Measurements from ENCODE around the gene CDK16. TPM values are rescaled to one million over a fixed set of nuclear protein-coding genes. Genes with fewer than 3 reads are reported as not detected.

The CDK16 gene
- total and polyA plus RNA-seq, 2 donors (not counting 1 experiment from before 2014, with no cell fraction given), result 68.2 to 92.9 TPM

- Histone ChIP-seq H3K9ac (ENCODE audit: low read length) (no peak overlapping the region), H3K4me3 (ENCODE audit: control extremely low read depth in 1 of 5, extremely low read depth in 1 of 5, insufficient read depth in 1 of 5, low read depth in 2 of 5, low read length in 4 of 5) (no peak overlapping the region), H3K27ac (ENCODE audit: low read length in 2 of 2) (no peak overlapping the region), H4K20me1 (ENCODE audit: control insufficient read depth, insufficient read depth, low read length, poor library complexity, severe bottlenecking) (peaks cover 11% of the 10 kb centered on the region), H3K79me2 (ENCODE audit: control insufficient read depth, insufficient read depth, low read length) (peaks cover 10% of the 10 kb centered on the region), H2AFZ (ENCODE audit: insufficient read depth, low read depth, low read length, poor library complexity, severe bottlenecking) (no peak overlapping the region), H3K9me3 (ENCODE audit: control extremely low read depth in 1 of 3, control insufficient read depth in 2 of 3, insufficient read depth in 1 of 3, low read length in 2 of 3) (no peaks in the 10 kb centered on the region), H3K27me3 (replicated peaks in 1 of 4; ENCODE audit: control extremely low read depth in 1 of 4, control insufficient read depth in 3 of 4, insufficient read depth in 4 of 4, low read length in 3 of 4) (no peaks in the 10 kb centered on the region), H3K4me1 (ENCODE audit: control insufficient read depth in 2 of 2, insufficient read depth in 2 of 2, low read length in 2 of 2) (peaks cover 11 to 12% of the 10 kb centered on the region in 2 donors), H3K4me2 (replicated peaks; ENCODE audit: low read depth, low read length, poor library complexity, severe bottlenecking) (no peak overlapping the region), H3K36me3 (replicated peaks in 1 of 2; ENCODE audit: control extremely low read depth in 1 of 2, control insufficient read depth in 1 of 2, extremely low read depth in 1 of 2, insufficient read depth in 2 of 2, low read length in 1 of 2) (peaks cover 0 to 51% of the 10 kb centered on the region in 2 experiments)
- CTCF ChIA-PET, result no interaction called here
- Mint-ChIP-seq H3K27ac (no peak overlapping the region), H3K4me3 (no peak overlapping the region), H3K9me3 (ENCODE audit: insufficient read depth) (no peaks in the 10 kb centered on the region), H3K27me3 (no peaks in the 10 kb centered on the region), H3K4me1 (peaks cover 18% of the 10 kb centered on the region)
- ATAC-seq (ENCODE audit: low read depth), result no peak
- intact Hi-C loops (cut with micrococcal nuclease), result loop anchor here (5.0 to 10.0 kb wide), 2 partner anchors 457 to 1700 kb away; partner anchors contain the start of genes PIM2, SLC35A2 and SLC9A7
- no peak for DNase-seq
- TF ChIP-seq CTCF (IDR thresholded peaks at IDR 0.05) (no peak), EZH2 (IDR thresholded peaks at IDR 0.05; ENCODE audit: borderline replicate concordance, insufficient read depth, low read depth, low read length, poor library complexity, severe bottlenecking) (no peak)
- 96% methylated on average over 18 of the region's 20 CpGs for WGBS (ENCODE audit: insufficient coverage)
- POLR2A ChIA-PET, result no interaction called here
These were observed 3.9 kb upstream of the CDK16 start for GRCh38 chrX:47214435-47215077.

- POLR2A ChIA-PET, result no interaction called here
These were observed 3.1 kb upstream of the CDK16 start for GRCh38 chrX:47215291-47215900.

More at GRCh38 chrX:47215291-47215900, 3.1 kb upstream of the CDK16 start:
- Mint-ChIP-seq H3K27me3 (no peaks in the 10 kb centered on the region), H3K4me1 (peaks cover 27% of the 10 kb centered on the region), H3K4me3 (no peak overlapping the region), H3K9me3 (ENCODE audit: insufficient read depth) (no peaks in the 10 kb centered on the region), H3K27ac (no peak overlapping the region)
- 88% methylated on average over 4 of the region's 12 CpGs for WGBS (ENCODE audit: insufficient coverage)
- H3K4me2 ChIP-seq (replicated peaks; ENCODE audit: low read depth, low read length, poor library complexity, severe bottlenecking), result no peak overlapping the region
- H3K4me3 ChIP-seq (ENCODE audit: control extremely low read depth in 1 of 5, extremely low read depth in 1 of 5, insufficient read depth in 1 of 5, low read depth in 2 of 5, low read length in 4 of 5), result no peak overlapping the region
- TF ChIP-seq CTCF (IDR thresholded peaks at IDR 0.05) (no peak), EZH2 (IDR thresholded peaks at IDR 0.05; ENCODE audit: borderline replicate concordance, insufficient read depth, low read depth, low read length, poor library complexity, severe bottlenecking) (no peak)
- H3K27me3 ChIP-seq (replicated peaks in 1 of 4; ENCODE audit: control extremely low read depth in 1 of 4, control insufficient read depth in 3 of 4, insufficient read depth in 4 of 4, low read length in 3 of 4), result no peaks in the 10 kb centered on the region
- H3K79me2 ChIP-seq (ENCODE audit: control insufficient read depth, insufficient read depth, low read length), result peaks cover 18% of the 10 kb centered on the region
- peaks cover 0 to 43% of the 10 kb centered on the region in 2 experiments for H3K36me3 ChIP-seq (replicated peaks in 1 of 2; ENCODE audit: control extremely low read depth in 1 of 2, control insufficient read depth in 1 of 2, extremely low read depth in 1 of 2, insufficient read depth in 2 of 2, low read length in 1 of 2)
- H2AFZ ChIP-seq (ENCODE audit: insufficient read depth, low read depth, low read length, poor library complexity, severe bottlenecking), result no peak overlapping the region
- DNase-seq (no peak), ATAC-seq (ENCODE audit: low read depth) (no peak)
- peaks cover 19 to 21% of the 10 kb centered on the region in 2 donors for H3K4me1 ChIP-seq (ENCODE audit: control insufficient read depth in 2 of 2, insufficient read depth in 2 of 2, low read length in 2 of 2)
- intact Hi-C loops (cut with micrococcal nuclease), result loop anchor here (5.0 to 10.0 kb wide), 2 partner anchors 458 to 1699 kb away; partner anchors contain the start of genes PIM2, SLC35A2 and SLC9A7
- CTCF ChIA-PET, result no interaction called here
- no peak overlapping the region for H3K27ac ChIP-seq (ENCODE audit: low read length in 2 of 2)
- H3K9me3 ChIP-seq (ENCODE audit: control extremely low read depth in 1 of 3, control insufficient read depth in 2 of 3, insufficient read depth in 1 of 3, low read length in 2 of 3), result no peaks in the 10 kb centered on the region
- H3K9ac ChIP-seq (ENCODE audit: low read length), result no peak overlapping the region
- H4K20me1 ChIP-seq (ENCODE audit: control insufficient read depth, insufficient read depth, low read length, poor library complexity, severe bottlenecking), result peaks cover 19% of the 10 kb centered on the region

Measured in B cell (primary cell).